ENCODE measurements around the gene BBS9.

BBS9 gene

DNA sequence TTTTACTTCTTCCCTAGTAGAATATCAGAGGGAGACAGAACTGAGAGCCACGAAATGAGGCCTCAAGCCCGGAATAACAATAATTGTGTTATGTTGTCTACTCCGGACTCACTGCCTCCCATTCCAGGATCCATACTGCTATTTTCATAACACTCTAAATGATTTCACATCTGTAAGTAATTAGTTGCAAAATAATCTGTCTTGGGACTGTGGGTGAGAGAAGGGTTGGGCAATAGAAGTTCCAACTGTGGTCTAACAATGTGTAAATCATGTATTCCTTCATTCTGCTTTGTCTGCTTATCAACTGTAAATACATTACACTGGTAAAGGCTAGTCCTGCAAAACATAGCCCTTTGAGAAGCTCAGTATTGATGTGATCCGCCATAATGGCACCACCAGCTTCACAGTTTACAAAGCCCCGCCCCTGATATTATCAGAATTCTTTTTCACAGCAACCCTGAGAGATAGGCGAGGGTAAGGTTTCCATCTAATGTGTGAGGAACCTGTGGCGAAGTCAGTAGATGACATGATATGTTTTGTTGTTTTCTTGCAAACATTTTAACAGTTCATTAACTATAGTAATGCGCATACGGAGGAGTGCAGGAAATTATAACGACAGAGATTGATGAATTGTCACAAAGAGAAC lies 510.3 kb downstream of the BBS9 start:
- no peaks in the 10 kb centered on the region for H3F3A ChIP-seq (ENCODE audit: insufficient read depth)
- no peak overlapping the region for H3K9ac ChIP-seq (ENCODE audit: low read length)
- H3K36me3 ChIP-seq (ENCODE audit: low read length) = no peaks in the 10 kb centered on the region
- H3K79me2 ChIP-seq (ENCODE audit: insufficient read depth, low read length) = no peaks in the 10 kb centered on the region
- no peaks in the 10 kb centered on the region for H4K20me1 ChIP-seq (ENCODE audit: low read depth, low read length)
- no peaks in the 10 kb centered on the region for H3K9me3 ChIP-seq (ENCODE audit: insufficient read depth, low read length)
- H3K9me2 ChIP-seq (replicated peaks; ENCODE audit: insufficient read depth, low read length) = no peaks in the 10 kb centered on the region
- H3K4me2 ChIP-seq (ENCODE audit: low read depth, low read length, poor library complexity, severe bottlenecking) = no peak overlapping the region
- no peaks in the 10 kb centered on the region for H3K27me3 ChIP-seq (ENCODE audit: low read length)
- no peak overlapping the region for H3K27ac ChIP-seq (ENCODE audit: low read depth, low read length)
- no peak overlapping the region for H2AFZ ChIP-seq (ENCODE audit: low read depth, low read length, severe bottlenecking)
- TF ChIP-seq EZH2phosphoT487 (conservative IDR thresholded peaks at IDR 0.05; ENCODE audit: low read length) = no peak
- TF ChIP-seq, protein P1, sequence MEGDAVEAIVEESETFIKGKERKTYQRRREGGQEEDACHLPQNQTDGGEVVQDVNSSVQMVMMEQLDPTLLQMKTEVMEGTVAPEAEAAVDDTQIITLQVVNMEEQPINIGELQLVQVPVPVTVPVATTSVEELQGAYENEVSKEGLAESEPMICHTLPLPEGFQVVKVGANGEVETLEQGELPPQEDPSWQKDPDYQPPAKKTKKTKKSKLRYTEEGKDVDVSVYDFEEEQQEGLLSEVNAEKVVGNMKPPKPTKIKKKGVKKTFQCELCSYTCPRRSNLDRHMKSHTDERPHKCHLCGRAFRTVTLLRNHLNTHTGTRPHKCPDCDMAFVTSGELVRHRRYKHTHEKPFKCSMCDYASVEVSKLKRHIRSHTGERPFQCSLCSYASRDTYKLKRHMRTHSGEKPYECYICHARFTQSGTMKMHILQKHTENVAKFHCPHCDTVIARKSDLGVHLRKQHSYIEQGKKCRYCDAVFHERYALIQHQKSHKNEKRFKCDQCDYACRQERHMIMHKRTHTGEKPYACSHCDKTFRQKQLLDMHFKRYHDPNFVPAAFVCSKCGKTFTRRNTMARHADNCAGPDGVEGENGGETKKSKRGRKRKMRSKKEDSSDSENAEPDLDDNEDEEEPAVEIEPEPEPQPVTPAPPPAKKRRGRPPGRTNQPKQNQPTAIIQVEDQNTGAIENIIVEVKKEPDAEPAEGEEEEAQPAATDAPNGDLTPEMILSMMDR (IDR thresholded peaks at IDR 0.05; ENCODE audit: insufficient read depth, low read length, poor library complexity, severe bottlenecking) = no peak
- H3K4me3 ChIP-seq (ENCODE audit: insufficient read depth, low read length, poor library complexity, severe bottlenecking) = no peak overlapping the region

DNA sequence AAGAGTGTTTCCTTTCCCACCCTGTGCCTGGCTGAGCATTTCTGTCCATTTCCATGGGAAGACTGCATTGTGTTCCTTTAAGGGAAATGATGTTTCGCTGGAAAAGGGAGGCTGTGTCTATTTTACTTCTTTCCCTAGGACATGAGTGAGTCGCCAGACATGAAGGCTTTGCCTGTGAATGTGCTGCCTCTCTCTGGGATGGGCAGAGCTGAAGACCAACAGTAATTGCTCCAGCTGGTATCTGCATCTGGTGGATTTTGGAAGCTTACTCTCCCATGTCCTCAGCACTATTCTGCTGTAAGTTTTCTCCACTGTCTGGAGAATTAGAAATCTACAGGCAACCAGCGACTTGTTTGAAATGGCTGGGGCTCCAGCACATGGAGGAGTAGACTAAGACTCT lies 511.4 kb downstream of the BBS9 start:
- H4K20me1 ChIP-seq (ENCODE audit: low read depth, low read length) = no peaks in the 10 kb centered on the region
- no peak overlapping the region for H3K4me3 ChIP-seq (ENCODE audit: insufficient read depth, low read length, poor library complexity, severe bottlenecking)
- no peak overlapping the region for H3K4me2 ChIP-seq (ENCODE audit: low read depth, low read length, poor library complexity, severe bottlenecking)
- no peaks in the 10 kb centered on the region for H3F3A ChIP-seq (ENCODE audit: insufficient read depth)
- H3K9ac ChIP-seq (ENCODE audit: low read length) = no peak overlapping the region
- H3K9me2 ChIP-seq (replicated peaks; ENCODE audit: insufficient read depth, low read length) = no peaks in the 10 kb centered on the region; the same call in 1 of the 2 replicates
- TF ChIP-seq, protein P1 (IDR thresholded peaks at IDR 0.05; ENCODE audit: insufficient read depth, low read length, poor library complexity, severe bottlenecking) = no peak
- TF ChIP-seq EZH2phosphoT487 (conservative IDR thresholded peaks at IDR 0.05; ENCODE audit: low read length) = no peak
- no peaks in the 10 kb centered on the region for H3K9me3 ChIP-seq (ENCODE audit: insufficient read depth, low read length)
- no peak overlapping the region for H2AFZ ChIP-seq (ENCODE audit: low read depth, low read length, severe bottlenecking)
- H3K27ac ChIP-seq (ENCODE audit: low read depth, low read length) = no peak overlapping the region
- H3K27me3 ChIP-seq (ENCODE audit: low read length) = no peaks in the 10 kb centered on the region
- no peaks in the 10 kb centered on the region for H3K79me2 ChIP-seq (ENCODE audit: insufficient read depth, low read length)
- no peaks in the 10 kb centered on the region for H3K36me3 ChIP-seq (ENCODE audit: low read length)

DNA sequence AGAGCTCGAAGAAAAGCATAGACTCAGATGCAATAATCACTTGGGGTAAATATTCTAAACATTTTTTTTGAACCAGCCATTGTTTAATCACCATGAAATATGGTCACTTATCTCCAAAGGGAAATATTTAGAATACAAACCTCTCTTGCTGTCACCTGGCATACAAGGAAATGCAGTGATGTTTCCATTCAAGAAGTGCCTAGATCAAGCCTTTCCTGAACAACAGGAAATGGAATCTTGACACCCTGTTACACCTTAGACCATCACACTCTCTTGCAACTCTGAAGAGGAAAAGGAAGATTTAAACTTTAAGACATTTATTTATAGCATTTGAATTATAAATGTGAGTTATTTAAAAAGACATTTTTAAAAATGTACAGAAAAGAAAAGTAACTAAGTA lies 512.9 kb downstream of the BBS9 start:
- no peak for TF ChIP-seq EZH2phosphoT487 (conservative IDR thresholded peaks at IDR 0.05; ENCODE audit: low read length)
- TF ChIP-seq, protein P1 (IDR thresholded peaks at IDR 0.05; ENCODE audit: insufficient read depth, low read length, poor library complexity, severe bottlenecking) = no peak
- H3K27ac ChIP-seq (ENCODE audit: low read depth, low read length) = no peak overlapping the region
- H3K9me3 ChIP-seq (ENCODE audit: insufficient read depth, low read length) = no peaks in the 10 kb centered on the region
- H3K36me3 ChIP-seq (ENCODE audit: low read length) = no peaks in the 10 kb centered on the region
- no peak overlapping the region for H3K4me2 ChIP-seq (ENCODE audit: low read depth, low read length, poor library complexity, severe bottlenecking)
- H3K27me3 ChIP-seq (ENCODE audit: low read length) = 0 out of 2 replicates have a peak, but pooled peaks cover 3% of the 10 kb centered on the region
- no peaks in the 10 kb centered on the region for H4K20me1 ChIP-seq (ENCODE audit: low read depth, low read length)
- no peak overlapping the region for H2AFZ ChIP-seq (ENCODE audit: low read depth, low read length, severe bottlenecking)
- H3K9ac ChIP-seq (ENCODE audit: low read length) = no peak overlapping the region
- H3K4me3 ChIP-seq (ENCODE audit: insufficient read depth, low read length, poor library complexity, severe bottlenecking) = no peak overlapping the region
- H3K79me2 ChIP-seq (ENCODE audit: insufficient read depth, low read length) = no peaks in the 10 kb centered on the region
- H3F3A ChIP-seq (ENCODE audit: insufficient read depth) = no peaks in the 10 kb centered on the region
- H3K9me2 ChIP-seq (replicated peaks; ENCODE audit: insufficient read depth, low read length) = no peaks in the 10 kb centered on the region; the same call in 1 of the 2 replicates

Measured in SU-DHL-6 (cell line).